ENCODE results near the gene DIP2C. TPM values are rescaled to one million over a fixed set of nuclear protein-coding genes. Genes with fewer than 3 reads are reported as not detected.

DIP2C gene
- total and polyA plus RNA-seq, 2 donors (not counting 1 experiment from before 2014, with no cell fraction given): 1.3 to 1.9 TPM

- 8% methylated on average over 4 of the region's 11 CpGs for WGBS (ENCODE audit: insufficient coverage)
- Histone ChIP-seq H4K20me1 (ENCODE audit: control insufficient read depth, insufficient read depth, low read length, poor library complexity, severe bottlenecking) (no peaks in the 10 kb centered on the region), H3K27me3 (replicated peaks in 1 of 4; ENCODE audit: control extremely low read depth in 1 of 4, control insufficient read depth in 3 of 4, insufficient read depth in 4 of 4, low read length in 3 of 4) (peaks cover 0 to 4% (median 0%) of the 10 kb centered on the region in 4 experiments), H3K4me3 (ENCODE audit: control extremely low read depth in 1 of 5, extremely low read depth in 1 of 5, insufficient read depth in 1 of 5, low read depth in 2 of 5, low read length in 4 of 5) (no peak overlapping the region), H3K4me2 (replicated peaks; ENCODE audit: low read depth, low read length, poor library complexity, severe bottlenecking) (no peak overlapping the region), H3K27ac (ENCODE audit: low read length in 2 of 2) (no peak overlapping the region), H3K9me3 (ENCODE audit: control extremely low read depth in 1 of 3, control insufficient read depth in 2 of 3, insufficient read depth in 1 of 3, low read length in 2 of 3) (no peaks in the 10 kb centered on the region), H3K79me2 (ENCODE audit: control insufficient read depth, insufficient read depth, low read length) (no peaks in the 10 kb centered on the region), H3K36me3 (replicated peaks in 1 of 2; ENCODE audit: control extremely low read depth in 1 of 2, control insufficient read depth in 1 of 2, extremely low read depth in 1 of 2, insufficient read depth in 2 of 2, low read length in 1 of 2) (no peaks in the 10 kb centered on the region), H2AFZ (ENCODE audit: insufficient read depth, low read depth, low read length, poor library complexity, severe bottlenecking) (no peak overlapping the region), H3K4me1 (ENCODE audit: control insufficient read depth in 2 of 2, insufficient read depth in 2 of 2, low read length in 2 of 2) (no peaks in the 10 kb centered on the region), H3K9ac (ENCODE audit: low read length) (no peak overlapping the region)
- TF ChIP-seq, protein P1, sequence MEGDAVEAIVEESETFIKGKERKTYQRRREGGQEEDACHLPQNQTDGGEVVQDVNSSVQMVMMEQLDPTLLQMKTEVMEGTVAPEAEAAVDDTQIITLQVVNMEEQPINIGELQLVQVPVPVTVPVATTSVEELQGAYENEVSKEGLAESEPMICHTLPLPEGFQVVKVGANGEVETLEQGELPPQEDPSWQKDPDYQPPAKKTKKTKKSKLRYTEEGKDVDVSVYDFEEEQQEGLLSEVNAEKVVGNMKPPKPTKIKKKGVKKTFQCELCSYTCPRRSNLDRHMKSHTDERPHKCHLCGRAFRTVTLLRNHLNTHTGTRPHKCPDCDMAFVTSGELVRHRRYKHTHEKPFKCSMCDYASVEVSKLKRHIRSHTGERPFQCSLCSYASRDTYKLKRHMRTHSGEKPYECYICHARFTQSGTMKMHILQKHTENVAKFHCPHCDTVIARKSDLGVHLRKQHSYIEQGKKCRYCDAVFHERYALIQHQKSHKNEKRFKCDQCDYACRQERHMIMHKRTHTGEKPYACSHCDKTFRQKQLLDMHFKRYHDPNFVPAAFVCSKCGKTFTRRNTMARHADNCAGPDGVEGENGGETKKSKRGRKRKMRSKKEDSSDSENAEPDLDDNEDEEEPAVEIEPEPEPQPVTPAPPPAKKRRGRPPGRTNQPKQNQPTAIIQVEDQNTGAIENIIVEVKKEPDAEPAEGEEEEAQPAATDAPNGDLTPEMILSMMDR (IDR thresholded peaks at IDR 0.05): no peak
- no peak for TF ChIP-seq EZH2 (IDR thresholded peaks at IDR 0.05; ENCODE audit: borderline replicate concordance, insufficient read depth, low read depth, low read length, poor library complexity, severe bottlenecking)
- no peak for ATAC-seq (ENCODE audit: low read depth)
- POLR2A ChIA-PET: no interaction called here
- CTCF ChIA-PET: no interaction called here
- Mint-ChIP-seq H3K27me3 (peaks cover 11% of the 10 kb centered on the region), H3K4me3 (no peak overlapping the region), H3K27ac (no peak overlapping the region), H3K4me1 (no peaks in the 10 kb centered on the region), H3K9me3 (ENCODE audit: insufficient read depth) (no peaks in the 10 kb centered on the region)
- intact Hi-C loops (cut with micrococcal nuclease): no loop called here
- DNase-seq: no peak
Measured at GRCh38 chr10:591646-592045, 97.8 kb downstream of the DIP2C start.

GRCh38 chr10:590721-591120 lies 98.7 kb downstream of the DIP2C start:
- H3K36me3 ChIP-seq (replicated peaks in 1 of 2; ENCODE audit: control extremely low read depth in 1 of 2, control insufficient read depth in 1 of 2, extremely low read depth in 1 of 2, insufficient read depth in 2 of 2, low read length in 1 of 2): no peaks in the 10 kb centered on the region
- no peak overlapping the region for H3K9ac ChIP-seq (ENCODE audit: low read length)
- no peak overlapping the region for H2AFZ ChIP-seq (ENCODE audit: insufficient read depth, low read depth, low read length, poor library complexity, severe bottlenecking)
- no peak overlapping the region for H3K4me2 ChIP-seq (replicated peaks; ENCODE audit: low read depth, low read length, poor library complexity, severe bottlenecking)
- 87% methylated on average over 9 of the region's 10 CpGs for WGBS (ENCODE audit: insufficient coverage)
- TF ChIP-seq, protein P1 (IDR thresholded peaks at IDR 0.05): no peak
- TF ChIP-seq EZH2 (IDR thresholded peaks at IDR 0.05; ENCODE audit: borderline replicate concordance, insufficient read depth, low read depth, low read length, poor library complexity, severe bottlenecking): no peak
- no peaks in the 10 kb centered on the region for H3K9me3 ChIP-seq (ENCODE audit: control extremely low read depth in 1 of 3, control insufficient read depth in 2 of 3, insufficient read depth in 1 of 3, low read length in 2 of 3)
- POLR2A ChIA-PET: no interaction called here
- DNase-seq: no peak
- peaks cover 0 to 4% (median 0%) of the 10 kb centered on the region in 4 experiments for H3K27me3 ChIP-seq (replicated peaks in 1 of 4; ENCODE audit: control extremely low read depth in 1 of 4, control insufficient read depth in 3 of 4, insufficient read depth in 4 of 4, low read length in 3 of 4)
- peaks cover 11% of the 10 kb centered on the region for H3K27me3 Mint-ChIP-seq
- H3K79me2 ChIP-seq (ENCODE audit: control insufficient read depth, insufficient read depth, low read length): no peaks in the 10 kb centered on the region
- CTCF ChIA-PET: no interaction called here
- intact Hi-C loops (cut with micrococcal nuclease): no loop called here
- H4K20me1 ChIP-seq (ENCODE audit: control insufficient read depth, insufficient read depth, low read length, poor library complexity, severe bottlenecking): no peaks in the 10 kb centered on the region
- H3K4me3 ChIP-seq (ENCODE audit: control extremely low read depth in 1 of 5, extremely low read depth in 1 of 5, insufficient read depth in 1 of 5, low read depth in 2 of 5, low read length in 4 of 5): no peak overlapping the region
- H3K27ac ChIP-seq (ENCODE audit: low read length in 2 of 2): no peak overlapping the region
- no peaks in the 10 kb centered on the region for H3K4me1 ChIP-seq (ENCODE audit: control insufficient read depth in 2 of 2, insufficient read depth in 2 of 2, low read length in 2 of 2)
- no peaks in the 10 kb centered on the region for H3K9me3 Mint-ChIP-seq (ENCODE audit: insufficient read depth)
- no peaks in the 10 kb centered on the region for H3K4me1 Mint-ChIP-seq
- no peak overlapping the region for H3K4me3 Mint-ChIP-seq
- H3K27ac Mint-ChIP-seq: no peak overlapping the region
- no peak for ATAC-seq (ENCODE audit: low read depth)
